ENCODE data around the gene KLHDC8A. TPM values are rescaled to one million over a fixed set of nuclear protein-coding genes. Genes with fewer than 3 reads are reported as not detected.
A peak's percentile ranks its signal among the peaks of the same experiment; 100 is the strongest.

KLHDC8A gene
- total and polyA plus RNA-seq, 2 of the 4 experiments (the other 2 are of a cell fraction), result not detected

- CTCF ChIA-PET, result interaction anchor here (0.7 to 5.0 kb wide), 3 partner anchors 42 to 65 kb away, joined by 3 to 30 read pairs (median 3); no protein-coding TSS in a partner anchor
- Histone ChIP-seq H3K9me1 (ENCODE audit: insufficient read depth, low read length) (peaks cover 35% of the 10 kb centered on the region), H3K4me1 (ENCODE audit: control insufficient read depth, insufficient read depth, low read length) (peaks cover 35% of the 10 kb centered on the region), H3K27me3 (ENCODE audit: control insufficient read depth, insufficient read depth, low read length) (no peaks in the 10 kb centered on the region), H2AK5ac (ENCODE audit: low read depth, low read length) (peak within 1 kb of the TSS; percentile 68; the same call in 1 of the 2 replicates), H4K5ac (ENCODE audit: low read depth, low read length) (peak within 1 kb of the TSS; percentile 13; the same call in 1 of the 2 replicates), H2BK120ac (ENCODE audit: low read depth, low read length) (peak within 1 kb of the TSS; percentile 65), H3K9ac (ENCODE audit: low read depth, low read length) (peak within 1 kb of the TSS; percentile 97), H2BK5ac (ENCODE audit: low read depth, low read length, poor library complexity, severe bottlenecking) (peak within 1 kb of the TSS; percentile 79), H4K8ac (ENCODE audit: low read depth in 2 of 2, low read length in 2 of 2) (peak within 1 kb of the TSS; percentile 11 to 46; a peak in 3 of 4 replicates), H4K91ac (ENCODE audit: insufficient read depth, low read depth, low read length) (peak within 1 kb of the TSS; percentile 79), H2AFZ (replicated peaks; ENCODE audit: low read length, poor library complexity) (peak within 1 kb of the TSS; percentile 85), H2BK20ac (ENCODE audit: low read depth, low read length) (no peak within 1 kb of the TSS), H3K9me3 (ENCODE audit: control insufficient read depth, insufficient read depth, low read length) (no peaks in the 10 kb centered on the region), H3K23ac (ENCODE audit: low read depth, low read length) (peak within 1 kb of the TSS; percentile 97), H3K36me3 (ENCODE audit: control insufficient read depth, insufficient read depth, low read length) (no peaks in the 10 kb centered on the region; the same call in 1 of the 2 replicates), H3K4ac (ENCODE audit: low read depth, low read length) (peak within 1 kb of the TSS; percentile 83), H3K56ac (ENCODE audit: extremely low read depth, insufficient read depth, low read length) (peak within 1 kb of the TSS; percentile 78), H3K14ac (replicated peaks; ENCODE audit: low read depth, low read length) (peak within 1 kb of the TSS; percentile 93), H2AK9ac (replicated peaks; ENCODE audit: low read depth, low read length, poor library complexity) (peak within 1 kb of the TSS; percentile 78), H3K18ac (ENCODE audit: low read depth, low read length) (peak within 1 kb of the TSS; percentile 58), H3K4me3 (ENCODE audit: insufficient read depth, low read depth, low read length) (peak within 1 kb of the TSS; percentile 94), H4K20me1 (ENCODE audit: insufficient read depth, low read length) (peaks cover 48% of the 10 kb centered on the region), H3K27ac (ENCODE audit: insufficient read depth, low read length) (peak within 1 kb of the TSS; percentile 87), H3K4me2 (ENCODE audit: low read depth, low read length) (peak within 1 kb of the TSS; percentile 66), H2BK15ac (ENCODE audit: low read depth, low read length) (peak within 1 kb of the TSS; percentile 2; the same call in 2 of the 3 replicates), H3K79me1 (ENCODE audit: low read depth in 1 of 2, low read length in 2 of 2) (peaks cover 5 to 59% of the 10 kb centered on the region in 2 experiments; a peak in 3 of 4 replicates)
- ATAC-seq (ENCODE audit: low read depth), result peak; percentile 92
- DNase-seq, result peak; percentile 90
- in situ Hi-C loops (cut with MboI; ENCODE audit: low sequenced_read_pairs), result loop anchor here (5.0 kb wide), 1 partner anchor 44 kb away; no protein-coding TSS in a partner anchor
- POLR2A ChIA-PET (ENCODE audit: unreplicated experiment), result interaction anchor here (0.6 kb wide), 2 partner anchors 48 to 222 kb away, joined by 3 to 4 read pairs; no protein-coding TSS in a partner anchor
- 0% methylated on average over 37 of the region's 75 CpGs; no CpG with 5 or more reads in 1 of the 2 experiments for WGBS, 2 experiments (ENCODE audit: extremely low coverage in 2 of 2, insufficient read length in 1 of 2)
- no TSS peak for BruUV-seq (replicated peaks)
- intact Hi-C loops (cut with micrococcal nuclease), result loop anchor here (1.0 to 10.0 kb wide), 4 partner anchors 21 to 147 kb away; no protein-coding TSS in a partner anchor
- dilution Hi-C loops (cut with HindIII; ENCODE audit: low sequenced_read_pairs, unreplicated experiment), result no loop called here
- TF ChIP-seq CEBPB (IDR thresholded peaks at IDR 0.05; ENCODE audit: low read depth, low read length), result no peak
- TF ChIP-seq MAFK (IDR thresholded peaks at IDR 0.05; ENCODE audit: low read depth, low read length), result no peak
- TF ChIP-seq FOS (IDR thresholded peaks at IDR 0.05; ENCODE audit: low read depth, low read length), result no peak
- TF ChIP-seq NFE2L2 (IDR thresholded peaks at IDR 0.05; ENCODE audit: low read depth, low read length), result no peak
- TF ChIP-seq RFX5 (IDR thresholded peaks at IDR 0.05; ENCODE audit: low read depth, low read length), result no peak
- peak; percentile 37 for TF ChIP-seq CTCF (conservative IDR thresholded peaks at IDR 0.05; ENCODE audit: low read depth, low read length)
- no peak for TF ChIP-seq RCOR1 (IDR thresholded peaks at IDR 0.05; ENCODE audit: insufficient replicate concordance, low read length)
- TF ChIP-seq BHLHE40 (IDR thresholded peaks at IDR 0.05; ENCODE audit: low read depth, low read length), result peak; percentile 72
- TF ChIP-seq MXI1 (IDR thresholded peaks at IDR 0.05; ENCODE audit: borderline replicate concordance, low read depth, low read length), result peak; percentile 59; the same call in 1 of the 2 replicates
- peak; percentile 35 for TF ChIP-seq RAD21 (IDR thresholded peaks at IDR 0.05; ENCODE audit: low read length)
- TF ChIP-seq POLR2A (IDR thresholded peaks at IDR 0.05; ENCODE audit: low read depth, low read length), result peak; percentile 94
- TF ChIP-seq USF2 (IDR thresholded peaks at IDR 0.05; ENCODE audit: low read depth, low read length), result peak; percentile 92
- peak; percentile 10; the same call in 1 of the 2 replicates for TF ChIP-seq MAZ (IDR thresholded peaks at IDR 0.05; ENCODE audit: borderline replicate concordance, low read depth, low read length)
Observed at GRCh38 chr1:205321162-205321958, 35.4 kb downstream of the KLHDC8A start, which contains the start of gene NUAK2. Gene NUAK2 (minus strand): TSS chr1:205321745. CDS start chr1:205321628, 117 bp downstream.

Data from IMR-90 (cell line).